Esophagus muscularis mucosa (tissue), 4 donors: ENCODE results near the gene GCN1. TPM values are rescaled to one million over a fixed set of nuclear protein-coding genes. Genes with fewer than 3 reads are reported as not detected.

Source experiments
- DNase-seq: peaks from one replicate; pipeline ENCODE4 v3.0.0-alpha.2; 2017; ENCODE audit errors: extremely low spot score
- H3K27ac ChIP-seq, 4 donors: fragments of 200-600 bp; sonication (generic); replicated peaks in 1 of 4; 1 replicate in 3 of 4; 2 replicates in 1 of 4; pipeline ENCODE4 v1.5.1; 2016 to 2019; ENCODE audit warnings: mild to moderate bottlenecking in 1 of 4
- H3K27me3 ChIP-seq, 4 donors: fragments of 200-600 bp; sonication (generic); one replicate each; pipeline versions ENCODE4 v1.5.1 to v1.6.0; 2016 to 2019
- H3K36me3 ChIP-seq, 4 donors: fragments of 200-600 bp; sonication (generic); one replicate each; pipeline ENCODE4 v1.5.1; 2016 to 2019
- H3K4me1 ChIP-seq, 4 donors: fragments of 200-600 bp; sonication (generic); one replicate each; pipeline ENCODE4 v1.5.1; 2016 to 2019
- H3K4me3 ChIP-seq, 4 donors: fragments of 200-600 bp; sonication (generic); 1 replicate in 2 of 4; 2 replicates in 2 of 4; pipeline ENCODE4 v1.5.1; 2016 to 2019; ENCODE audit warnings: mild to moderate bottlenecking in 4 of 4, moderate library complexity in 1 of 4
- H3K9me3 ChIP-seq, 4 donors: fragments of 200-600 bp; sonication (generic); 1 replicate in 3 of 4; 2 replicates in 1 of 4; pipeline ENCODE4 v1.5.1; 2016 to 2019
- CTCF ChIP-seq, 3 experiments: fragments of 200-600 bp in 2 of 3; fragments of 450-650 bp in 1 of 3; sonication (generic) in 2 of 3; IDR thresholded peaks; one replicate each; pipeline ENCODE4 v1.5.1; 2017 to 2019; ENCODE audit warnings: antibody characterized with exemption in 3 of 3, mild to moderate bottlenecking in 2 of 3, moderate library complexity in 1 of 3
- EP300 ChIP-seq: sonication (generic); formaldehyde crosslinking; IDR thresholded peaks from one replicate; pipeline ENCODE4 v1.6.1; 2017; ENCODE audit warnings: antibody characterized with exemption
- POLR2A ChIP-seq: fragments of 450-650 bp; IDR thresholded peaks from one replicate; pipeline ENCODE4 v1.6.1; 2017; ENCODE audit warnings: antibody characterized with exemption, moderate library complexity, mild to moderate bottlenecking, low read depth
- POLR2AphosphoS5 ChIP-seq, 2 donors: sonication (generic); formaldehyde crosslinking; IDR thresholded peaks; one replicate each; pipeline ENCODE4 v1.6.1; 2017; ENCODE audit warnings: antibody characterized with exemption in 2 of 2
- WGBS: methylation state at CpG from one replicate; pipeline ENCODE4 v1.1.5; 2018; 5-methylcytosine and 5-hydroxymethylcytosine counted together
- intact Hi-C: fragments of 100-400 bp; cut with DNase I; formaldehyde crosslinking; loops from one replicate; pipeline ENCODE4 v1.15.1; 2023
- total RNA-seq, 4 donors: library from RNA; depleted of rRNA; stranded (reverse); fragments of >200 nt; gene quantifications; one replicate each; pipeline versions ENCODE4 v1.1.0 to v1.2.1, GENCODE V29; 2016

GCN1 gene
- total RNA-seq, 4 donors from 2014 or later, result 38.6 to 94.6 (median 49.3) TPM

GRCh38 chr12:120118321-120119061 is 76.0 kb downstream of the GCN1 start:
- no peak for DNase-seq
- intact Hi-C loops, result no loop called here
- Histone ChIP-seq H3K36me3 (peaks cover 0 to 13% (median 6%) of the 10 kb centered on the region in 4 donors), H3K27me3 (peaks cover 0 to 7% (median 0%) of the 10 kb centered on the region in 4 donors), H3K4me3 (peak overlapping the region; percentile 85 to 94 (median 90)), H3K9me3 (no peaks in the 10 kb centered on the region), H3K4me1 (peaks cover 35 to 70% (median 57%) of the 10 kb centered on the region in 4 donors), H3K27ac (peak overlapping the region; percentile 34 to 96 (median 74))
- WGBS, result 68% methylated on average over 11 of the region's 11 CpGs
- TF ChIP-seq EP300 (no peak), POLR2A (no peak), POLR2AphosphoS5 (IDR thresholded peaks at IDR 0.05) (no peak), CTCF (IDR thresholded peaks at IDR 0.05) (no peak)

GRCh38 chr12:120117961-120118320 is 76.6 kb downstream of the GCN1 start:
- H3K27me3 ChIP-seq, result peaks cover 0 to 7% (median 0%) of the 10 kb centered on the region in 4 donors
- H3K4me1 ChIP-seq, result peaks cover 35 to 75% (median 60%) of the 10 kb centered on the region in 4 donors
- H3K36me3 ChIP-seq, result peaks cover 0 to 16% (median 6%) of the 10 kb centered on the region in 4 donors
- no peak for DNase-seq
- peak overlapping the region; percentile 85 to 94 (median 90) for H3K4me3 ChIP-seq
- intact Hi-C loops, result no loop called here
- peak overlapping the region; percentile 95 to 98 (median 97) for H3K27ac ChIP-seq
- H3K9me3 ChIP-seq, result no peaks in the 10 kb centered on the region
- TF ChIP-seq POLR2AphosphoS5 (IDR thresholded peaks at IDR 0.05) (no peak), CTCF (IDR thresholded peaks at IDR 0.05) (no peak), EP300 (no peak), POLR2A (no peak)
- WGBS, result 46% methylated on average over 7 of the region's 7 CpGs

- no peaks in the 10 kb centered on the region for H3K9me3 ChIP-seq
- under 1% methylated on average over 49 of the region's 91 CpGs for WGBS
- peaks cover 40 to 84% (median 68%) of the 10 kb centered on the region in 4 donors for H3K4me1 ChIP-seq
- peak; percentile 98 for DNase-seq
- peaks cover 0 to 16% (median 6%) of the 10 kb centered on the region in 4 donors for H3K36me3 ChIP-seq
- peak overlapping the region; percentile 95 to 98 (median 97) for H3K27ac ChIP-seq
- peak overlapping the region; percentile 85 to 94 (median 90) for H3K4me3 ChIP-seq
- intact Hi-C loops, result no loop called here
- TF ChIP-seq POLR2AphosphoS5 (IDR thresholded peaks at IDR 0.05) (peak; percentile 72 to 93), EP300 (no peak), POLR2A (peak; percentile 60)
- peaks cover 0 to 7% (median 0%) of the 10 kb centered on the region in 4 donors for H3K27me3 ChIP-seq
Observed at GRCh38 chr12:120116792-120117651, 77.5 kb downstream of the GCN1 start.

- Histone ChIP-seq H3K36me3 (peaks cover 0 to 16% (median 6%) of the 10 kb centered on the region in 4 donors), H3K27me3 (peaks cover 0 to 7% (median 0%) of the 10 kb centered on the region in 4 donors), H3K4me1 (peaks cover 41 to 90% (median 74%) of the 10 kb centered on the region in 4 donors), H3K4me3 (peak within 1 kb of the TSS; percentile 85 to 94 (median 90)), H3K27ac (peak within 1 kb of the TSS; percentile 95 to 98 (median 97)), H3K9me3 (no peaks in the 10 kb centered on the region)
- intact Hi-C loops, result no loop called here
- 2% methylated on average over 10 of the region's 50 CpGs for WGBS
- TF ChIP-seq POLR2AphosphoS5 (IDR thresholded peaks at IDR 0.05) (no peak), EP300 (no peak), CTCF (IDR thresholded peaks at IDR 0.05) (no peak), POLR2A (no peak)
- no peak for DNase-seq
Observed at GRCh38 chr12:120116441-120116791, 78.1 kb downstream of the GCN1 start, which contains the start of gene RAB35. TSS of gene RAB35 (minus strand) at chr12:120116753. CDS start at chr12:120116650, 103 bp downstream.
